ENCODE data around the gene AMZ1. TPM values are rescaled to one million over a fixed set of nuclear protein-coding genes. Genes with fewer than 3 reads are reported as not detected.
"Not testable (repeated sequence)": the region's sequence is repeated elsewhere in the genome, so short reads cannot be mapped to it uniquely, and the experiment has no call there.

Gene AMZ1
- total RNA-seq, 1 experiment from 2014 or later: 0.85 TPM

GRCh38 chr7:2725178-2726105, 37.4 kb downstream of the AMZ1 start (continued):
- TF ChIP-seq, protein P1, sequence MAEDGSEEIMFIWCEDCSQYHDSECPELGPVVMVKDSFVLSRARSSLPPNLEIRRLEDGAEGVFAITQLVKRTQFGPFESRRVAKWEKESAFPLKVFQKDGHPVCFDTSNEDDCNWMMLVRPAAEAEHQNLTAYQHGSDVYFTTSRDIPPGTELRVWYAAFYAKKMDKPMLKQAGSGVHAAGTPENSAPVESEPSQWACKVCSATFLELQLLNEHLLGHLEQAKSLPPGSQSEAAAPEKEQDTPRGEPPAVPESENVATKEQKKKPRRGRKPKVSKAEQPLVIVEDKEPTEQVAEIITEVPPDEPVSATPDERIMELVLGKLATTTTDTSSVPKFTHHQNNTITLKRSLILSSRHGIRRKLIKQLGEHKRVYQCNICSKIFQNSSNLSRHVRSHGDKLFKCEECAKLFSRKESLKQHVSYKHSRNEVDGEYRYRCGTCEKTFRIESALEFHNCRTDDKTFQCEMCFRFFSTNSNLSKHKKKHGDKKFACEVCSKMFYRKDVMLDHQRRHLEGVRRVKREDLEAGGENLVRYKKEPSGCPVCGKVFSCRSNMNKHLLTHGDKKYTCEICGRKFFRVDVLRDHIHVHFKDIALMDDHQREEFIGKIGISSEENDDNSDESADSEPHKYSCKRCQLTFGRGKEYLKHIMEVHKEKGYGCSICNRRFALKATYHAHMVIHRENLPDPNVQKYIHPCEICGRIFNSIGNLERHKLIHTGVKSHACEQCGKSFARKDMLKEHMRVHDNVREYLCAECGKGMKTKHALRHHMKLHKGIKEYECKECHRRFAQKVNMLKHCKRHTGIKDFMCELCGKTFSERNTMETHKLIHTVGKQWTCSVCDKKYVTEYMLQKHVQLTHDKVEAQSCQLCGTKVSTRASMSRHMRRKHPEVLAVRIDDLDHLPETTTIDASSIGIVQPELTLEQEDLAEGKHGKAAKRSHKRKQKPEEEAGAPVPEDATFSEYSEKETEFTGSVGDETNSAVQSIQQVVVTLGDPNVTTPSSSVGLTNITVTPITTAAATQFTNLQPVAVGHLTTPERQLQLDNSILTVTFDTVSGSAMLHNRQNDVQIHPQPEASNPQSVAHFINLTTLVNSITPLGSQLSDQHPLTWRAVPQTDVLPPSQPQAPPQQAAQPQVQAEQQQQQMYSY (CRISPR knock-in tag; IDR thresholded peaks at IDR 0.05): no peak
- TF ChIP-seq ESRRA (CRISPR knock-in tag; IDR thresholded peaks at IDR 0.05; ENCODE audit: borderline replicate concordance) (no peak), ZNF416 (CRISPR knock-in tag; IDR thresholded peaks at IDR 0.05) (no peak), CREM (CRISPR knock-in tag; IDR thresholded peaks at IDR 0.05) (no peak)

DNA sequence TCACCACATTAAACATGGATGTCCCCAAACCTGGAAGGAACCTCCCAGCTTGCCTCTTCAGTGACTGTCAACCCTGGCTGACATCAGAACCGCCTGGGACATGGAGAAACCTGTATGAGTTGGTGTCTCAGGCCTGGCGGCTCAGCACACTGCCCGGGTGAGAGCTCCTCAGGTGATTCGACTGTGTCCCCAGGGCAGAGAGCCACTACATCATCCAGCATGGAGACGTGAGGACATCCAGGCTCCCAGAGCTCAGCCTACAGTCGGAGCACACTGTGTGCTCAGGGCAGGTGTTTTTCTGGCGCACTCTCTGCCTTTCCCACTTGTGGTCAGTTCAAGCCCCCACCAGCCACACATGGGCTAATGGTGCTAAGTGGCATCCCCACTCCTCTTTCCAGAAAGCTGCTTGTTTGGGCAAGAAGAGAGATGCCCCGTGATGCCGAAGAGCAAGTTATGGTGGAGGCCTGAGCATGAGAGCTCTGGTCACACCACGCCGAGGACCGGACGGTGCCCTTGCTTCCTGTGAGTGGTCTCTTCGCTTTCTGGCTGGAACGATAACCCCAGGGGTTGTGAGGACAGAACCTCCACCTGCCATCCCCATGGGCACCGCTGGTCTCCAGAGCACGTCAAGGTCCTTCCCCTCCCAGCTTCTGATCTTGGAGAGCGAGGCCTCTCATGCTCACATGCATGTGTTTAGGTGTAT, 38.5 kb downstream of the AMZ1 start:
- Mint-ChIP-seq H3K9me3 (no peaks in the 10 kb centered on the region), H3K36me3 (peaks cover 40% of the 10 kb centered on the region), H3K4me3 (no peak overlapping the region), H3K4me1 (peaks cover 6% of the 10 kb centered on the region), H3K27me3 (ENCODE audit: low read depth) (no peaks in the 10 kb centered on the region), H3K27ac (peak overlapping the region; percentile 74)
- TF ChIP-seq ELF4 (CRISPR knock-in tag; IDR thresholded peaks at IDR 0.05; ENCODE audit: low read depth): no peak
- TF ChIP-seq, protein P2, sequence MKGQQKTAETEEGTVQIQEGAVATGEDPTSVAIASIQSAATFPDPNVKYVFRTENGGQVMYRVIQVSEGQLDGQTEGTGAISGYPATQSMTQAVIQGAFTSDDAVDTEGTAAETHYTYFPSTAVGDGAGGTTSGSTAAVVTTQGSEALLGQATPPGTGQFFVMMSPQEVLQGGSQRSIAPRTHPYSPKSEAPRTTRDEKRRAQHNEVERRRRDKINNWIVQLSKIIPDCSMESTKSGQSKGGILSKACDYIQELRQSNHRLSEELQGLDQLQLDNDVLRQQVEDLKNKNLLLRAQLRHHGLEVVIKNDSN (CRISPR knock-in tag; IDR thresholded peaks at IDR 0.05): no peak
- TF ChIP-seq RELA (CRISPR knock-in tag; IDR thresholded peaks at IDR 0.05; ENCODE audit: borderline replicate concordance): no peak
- DNase-seq (ENCODE audit: low spot score) (peak; percentile 5), ATAC-seq (no peak)
- POLR2A ChIA-PET: no interaction called here
- CTCF ChIA-PET: interaction anchor here (1.8 to 3.6 kb wide), 2 partner anchors 8 to 17 kb away, joined by 8 to 16 read pairs; no protein-coding TSS in a partner anchor

- H3K4me1 Mint-ChIP-seq; ATAC-seq; POLR2A ChIA-PET; H3K27ac Mint-ChIP-seq; H3K4me3 Mint-ChIP-seq; H3K9me3 Mint-ChIP-seq; H3K27me3 Mint-ChIP-seq (ENCODE audit: low read depth): not testable (repeated sequence)
- peak; percentile 5 for DNase-seq (ENCODE audit: low spot score)
- CTCF ChIA-PET: interaction anchor here (0.7 to 3.6 kb wide), 3 partner anchors 8 to 567 kb away, joined by 3 to 16 read pairs (median 3); no protein-coding TSS in a partner anchor
- peaks cover 47% of the 10 kb centered on the region for H3K36me3 Mint-ChIP-seq
Observed at GRCh38 chr7:2727206-2727605, 39.2 kb downstream of the AMZ1 start.

GRCh38 chr7:2728316-2729030, 40.5 kb downstream of the AMZ1 start:
- peak overlapping the region; percentile 47; the same call in 1 of the 2 replicates for H3K27ac Mint-ChIP-seq
- POLR2A ChIA-PET: no interaction called here
- H3K4me3 Mint-ChIP-seq: no peak overlapping the region
- H3K9me3 Mint-ChIP-seq: no peaks in the 10 kb centered on the region
- no peaks in the 10 kb centered on the region for H3K27me3 Mint-ChIP-seq (ENCODE audit: low read depth)
- CTCF ChIA-PET: interaction anchor here (1.2 to 3.6 kb wide), 2 partner anchors 10 to 19 kb away, joined by 3 to 16 read pairs; no protein-coding TSS in a partner anchor
- no peak for ATAC-seq
- H3K4me1 Mint-ChIP-seq: peaks cover 11% of the 10 kb centered on the region
- no peak for DNase-seq (ENCODE audit: low spot score)
- peaks cover 56% of the 10 kb centered on the region for H3K36me3 Mint-ChIP-seq
- no peak for TF ChIP-seq NFATC4 (CRISPR knock-in tag; IDR thresholded peaks at IDR 0.05)
- no peak for TF ChIP-seq GTF2I (CRISPR knock-in tag; conservative IDR thresholded peaks at IDR 0.05)
- no peak for TF ChIP-seq ATF1 (CRISPR knock-in tag; IDR thresholded peaks at IDR 0.05)
- no peak for TF ChIP-seq ZNF232 (CRISPR knock-in tag; IDR thresholded peaks at IDR 0.05)
- TF ChIP-seq E2F5 (CRISPR knock-in tag; IDR thresholded peaks at IDR 0.05): no peak
- TF ChIP-seq, protein P3, sequence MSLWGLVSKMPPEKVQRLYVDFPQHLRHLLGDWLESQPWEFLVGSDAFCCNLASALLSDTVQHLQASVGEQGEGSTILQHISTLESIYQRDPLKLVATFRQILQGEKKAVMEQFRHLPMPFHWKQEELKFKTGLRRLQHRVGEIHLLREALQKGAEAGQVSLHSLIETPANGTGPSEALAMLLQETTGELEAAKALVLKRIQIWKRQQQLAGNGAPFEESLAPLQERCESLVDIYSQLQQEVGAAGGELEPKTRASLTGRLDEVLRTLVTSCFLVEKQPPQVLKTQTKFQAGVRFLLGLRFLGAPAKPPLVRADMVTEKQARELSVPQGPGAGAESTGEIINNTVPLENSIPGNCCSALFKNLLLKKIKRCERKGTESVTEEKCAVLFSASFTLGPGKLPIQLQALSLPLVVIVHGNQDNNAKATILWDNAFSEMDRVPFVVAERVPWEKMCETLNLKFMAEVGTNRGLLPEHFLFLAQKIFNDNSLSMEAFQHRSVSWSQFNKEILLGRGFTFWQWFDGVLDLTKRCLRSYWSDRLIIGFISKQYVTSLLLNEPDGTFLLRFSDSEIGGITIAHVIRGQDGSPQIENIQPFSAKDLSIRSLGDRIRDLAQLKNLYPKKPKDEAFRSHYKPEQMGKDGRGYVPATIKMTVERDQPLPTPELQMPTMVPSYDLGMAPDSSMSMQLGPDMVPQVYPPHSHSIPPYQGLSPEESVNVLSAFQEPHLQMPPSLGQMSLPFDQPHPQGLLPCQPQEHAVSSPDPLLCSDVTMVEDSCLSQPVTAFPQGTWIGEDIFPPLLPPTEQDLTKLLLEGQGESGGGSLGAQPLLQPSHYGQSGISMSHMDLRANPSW (CRISPR knock-in tag; conservative IDR thresholded peaks at IDR 0.05; ENCODE audit: low read depth): no peak
- no peak for TF ChIP-seq EMX1 (CRISPR knock-in tag; IDR thresholded peaks at IDR 0.05)
- TF ChIP-seq, protein P4, sequence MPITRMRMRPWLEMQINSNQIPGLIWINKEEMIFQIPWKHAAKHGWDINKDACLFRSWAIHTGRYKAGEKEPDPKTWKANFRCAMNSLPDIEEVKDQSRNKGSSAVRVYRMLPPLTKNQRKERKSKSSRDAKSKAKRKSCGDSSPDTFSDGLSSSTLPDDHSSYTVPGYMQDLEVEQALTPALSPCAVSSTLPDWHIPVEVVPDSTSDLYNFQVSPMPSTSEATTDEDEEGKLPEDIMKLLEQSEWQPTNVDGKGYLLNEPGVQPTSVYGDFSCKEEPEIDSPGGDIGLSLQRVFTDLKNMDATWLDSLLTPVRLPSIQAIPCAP (CRISPR knock-in tag; IDR thresholded peaks at IDR 0.05): no peak
